ENCODE data around the gene TNFRSF11A. TPM values are rescaled to one million over a fixed set of nuclear protein-coding genes. Genes with fewer than 3 reads are reported as not detected.
A peak's percentile ranks its signal among the peaks of the same experiment; 100 is the strongest.

TNFRSF11A gene
- total RNA-seq, 2 donors from 2014 or later, result 0.82 to 15.8 TPM

- Mint-ChIP-seq H3K27ac (no peak overlapping the region), H3K36me3 (no peaks in the 10 kb centered on the region), H3K9me3 (no peaks in the 10 kb centered on the region)
- ATAC-seq (no peak), DNase-seq (ENCODE audit: low spot score in 2 of 2) (no peak)
Measured at GRCh38 chr18:62354151-62354550, 29.0 kb downstream of the TNFRSF11A start.

DNA sequence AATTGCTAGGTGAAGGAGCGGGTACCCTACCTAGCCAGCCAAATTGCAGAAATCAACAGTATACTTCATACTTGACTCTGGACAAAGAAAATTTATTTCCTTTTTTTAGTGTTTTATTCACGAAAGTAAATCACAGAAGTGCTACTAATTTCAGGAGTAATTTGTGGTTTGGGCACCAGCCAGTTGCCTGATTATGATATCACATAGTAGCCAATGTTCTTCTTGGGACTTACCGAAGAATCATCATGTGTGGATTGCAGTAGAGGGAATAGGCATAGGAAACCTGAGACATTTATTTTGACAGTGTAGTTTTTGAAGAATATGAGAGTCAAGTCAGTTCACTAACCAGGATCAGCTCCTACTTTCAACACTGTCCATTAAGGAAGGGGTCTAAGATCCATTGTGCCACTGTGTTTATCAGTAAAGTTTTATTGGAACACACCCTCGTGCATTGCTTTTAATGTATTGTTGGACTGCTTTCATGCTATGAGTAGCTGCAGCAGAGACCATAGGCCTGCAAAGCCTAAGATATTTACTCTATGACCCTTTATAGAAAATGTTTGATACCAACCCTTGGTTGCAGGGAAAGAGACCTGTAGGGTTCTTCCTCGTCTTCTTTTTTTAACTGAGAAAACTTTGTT, 32.1 kb downstream of the TNFRSF11A start:
- H3K27ac Mint-ChIP-seq, result no peak overlapping the region
- peak in 1 of 2 donors; percentile 48 for ATAC-seq
- no peaks in the 10 kb centered on the region for H3K9me3 Mint-ChIP-seq
- DNase-seq (ENCODE audit: low spot score in 2 of 2), result no peak
- H3K36me3 Mint-ChIP-seq, result no peaks in the 10 kb centered on the region

GRCh38 chr18:62360805-62361204, 35.7 kb downstream of the TNFRSF11A start:
- no peak for ATAC-seq
- H3K36me3 Mint-ChIP-seq, result peaks cover 0 to 14% of the 10 kb centered on the region in 2 donors
- H3K9me3 Mint-ChIP-seq, result no peaks in the 10 kb centered on the region
- DNase-seq (ENCODE audit: low spot score in 2 of 2), result no peak
- peak overlapping the region in 1 of 2 donors; percentile 42 for H3K27ac Mint-ChIP-seq

GRCh38 chr18:62361288-62361687, 36.2 kb downstream of the TNFRSF11A start:
- peaks cover 0 to 18% of the 10 kb centered on the region in 2 donors for H3K36me3 Mint-ChIP-seq
- peak overlapping the region in 1 of 2 donors; percentile 42 for H3K27ac Mint-ChIP-seq
- ATAC-seq, result no peak
- H3K9me3 Mint-ChIP-seq, result no peaks in the 10 kb centered on the region
- no peak for DNase-seq (ENCODE audit: low spot score in 2 of 2)

DNA sequence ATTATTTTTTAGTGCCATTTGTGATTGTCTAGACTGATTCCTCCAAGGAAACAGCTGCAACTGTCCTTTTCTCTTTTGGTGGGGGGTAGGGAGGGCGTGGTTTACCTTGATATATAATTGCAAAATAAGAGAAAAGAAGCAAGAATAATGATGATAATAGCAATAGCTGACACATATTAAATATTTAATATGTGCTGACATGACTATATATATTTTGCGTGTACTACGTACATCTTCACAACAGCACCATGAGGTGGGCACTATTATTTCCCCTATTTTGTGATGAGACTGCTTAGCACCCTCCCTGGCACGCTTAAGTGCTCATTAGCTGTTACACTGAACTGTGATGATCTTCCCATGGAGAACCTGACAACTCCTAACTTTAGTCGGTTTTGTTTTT, 39.4 kb downstream of the TNFRSF11A start:
- H3K9me3 Mint-ChIP-seq, result no peaks in the 10 kb centered on the region
- H3K36me3 Mint-ChIP-seq, result peaks cover 0 to 38% of the 10 kb centered on the region in 2 donors
- ATAC-seq, result no peak
- no peak for DNase-seq (ENCODE audit: low spot score in 2 of 2)
- H3K27ac Mint-ChIP-seq, result peak overlapping the region in 1 of 2 donors; percentile 57

GRCh38 chr18:62365420-62365819, 40.3 kb downstream of the TNFRSF11A start:
- no peak for DNase-seq (ENCODE audit: low spot score in 2 of 2)
- peak overlapping the region in 1 of 2 donors; percentile 33 for H3K27ac Mint-ChIP-seq
- peak; percentile 52 to 83 for ATAC-seq
- no peaks in the 10 kb centered on the region for H3K9me3 Mint-ChIP-seq
- H3K36me3 Mint-ChIP-seq, result peaks cover 0 to 38% of the 10 kb centered on the region in 2 donors

- Mint-ChIP-seq H3K27ac (no peak overlapping the region), H3K36me3 (peaks cover 0 to 38% of the 10 kb centered on the region in 2 donors), H3K9me3 (no peaks in the 10 kb centered on the region)
- DNase-seq (ENCODE audit: low spot score in 2 of 2) (no peak), ATAC-seq (no peak)
Measured at GRCh38 chr18:62366992-62367391, 41.9 kb downstream of the TNFRSF11A start.

GRCh38 chr18:62368100-62368499, 43.0 kb downstream of the TNFRSF11A start:
- no peak for DNase-seq (ENCODE audit: low spot score in 2 of 2)
- ATAC-seq, result peak; percentile 18 to 80
- H3K27ac Mint-ChIP-seq, result peak overlapping the region in 1 of 2 donors; percentile 7
- peaks cover 0 to 38% of the 10 kb centered on the region in 2 donors for H3K36me3 Mint-ChIP-seq
- no peaks in the 10 kb centered on the region for H3K9me3 Mint-ChIP-seq

DNA sequence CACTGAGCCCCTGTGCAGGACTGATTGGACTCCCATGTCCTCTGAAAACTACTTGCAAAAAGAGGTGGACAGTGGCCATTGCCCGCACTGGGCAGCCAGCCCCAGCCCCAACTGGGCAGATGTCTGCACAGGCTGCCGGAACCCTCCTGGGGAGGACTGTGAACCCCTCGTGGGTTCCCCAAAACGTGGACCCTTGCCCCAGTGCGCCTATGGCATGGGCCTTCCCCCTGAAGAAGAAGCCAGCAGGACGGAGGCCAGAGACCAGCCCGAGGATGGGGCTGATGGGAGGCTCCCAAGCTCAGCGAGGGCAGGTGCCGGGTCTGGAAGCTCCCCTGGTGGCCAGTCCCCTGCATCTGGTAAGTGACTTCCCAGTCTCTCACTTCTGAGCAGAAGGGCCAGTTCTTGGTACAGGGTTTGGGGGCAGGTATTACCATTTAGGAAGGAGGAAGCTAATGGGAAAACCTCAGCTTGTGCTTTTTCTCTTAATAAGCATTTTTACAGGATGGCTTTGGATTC, 44.1 kb downstream of the TNFRSF11A start:
- ATAC-seq (no peak), DNase-seq (ENCODE audit: low spot score in 2 of 2) (no peak)
- H3K36me3 Mint-ChIP-seq, result peaks cover 0 to 38% of the 10 kb centered on the region in 2 donors
- H3K9me3 Mint-ChIP-seq, result no peaks in the 10 kb centered on the region
- H3K27ac Mint-ChIP-seq, result no peak overlapping the region

- no peak overlapping the region for H3K27ac Mint-ChIP-seq
- H3K36me3 Mint-ChIP-seq, result peaks cover 0 to 35% of the 10 kb centered on the region in 2 donors
- ATAC-seq, result no peak
- DNase-seq (ENCODE audit: low spot score in 2 of 2), result no peak
- no peaks in the 10 kb centered on the region for H3K9me3 Mint-ChIP-seq
Measured at GRCh38 chr18:62370366-62370765, 45.3 kb downstream of the TNFRSF11A start.

- Mint-ChIP-seq H3K36me3 (peaks cover 0 to 24% of the 10 kb centered on the region in 2 donors), H3K27ac (no peak overlapping the region), H3K9me3 (no peaks in the 10 kb centered on the region)
- DNase-seq (ENCODE audit: low spot score in 2 of 2) (no peak), ATAC-seq (no peak)
Measured at GRCh38 chr18:62371436-62371835, 46.3 kb downstream of the TNFRSF11A start.

DNA sequence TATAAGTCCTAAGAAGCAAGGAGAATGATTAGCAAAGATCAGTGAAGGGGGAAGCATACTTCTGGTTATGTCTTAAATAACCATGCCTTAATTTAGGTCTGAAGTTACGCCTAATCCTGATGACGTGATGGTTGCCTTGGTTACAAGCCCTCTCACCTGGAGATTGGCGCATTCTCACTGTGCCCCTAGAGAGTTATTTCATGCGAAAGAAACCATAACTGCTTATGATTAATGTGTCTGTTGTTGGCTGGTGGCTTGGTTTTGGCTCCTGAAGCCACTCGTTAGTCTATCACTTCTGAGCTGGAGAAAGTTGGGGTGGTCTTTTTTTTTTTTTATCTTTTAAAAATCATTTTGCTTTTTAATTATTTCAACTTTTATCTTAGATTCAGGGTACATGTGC, 47.0 kb downstream of the TNFRSF11A start:
- Mint-ChIP-seq H3K36me3 (peaks cover 0 to 22% of the 10 kb centered on the region in 2 donors), H3K27ac (no peak overlapping the region), H3K9me3 (no peaks in the 10 kb centered on the region)
- no peak for DNase-seq (ENCODE audit: low spot score in 2 of 2)
- ATAC-seq, result no peak

DNA sequence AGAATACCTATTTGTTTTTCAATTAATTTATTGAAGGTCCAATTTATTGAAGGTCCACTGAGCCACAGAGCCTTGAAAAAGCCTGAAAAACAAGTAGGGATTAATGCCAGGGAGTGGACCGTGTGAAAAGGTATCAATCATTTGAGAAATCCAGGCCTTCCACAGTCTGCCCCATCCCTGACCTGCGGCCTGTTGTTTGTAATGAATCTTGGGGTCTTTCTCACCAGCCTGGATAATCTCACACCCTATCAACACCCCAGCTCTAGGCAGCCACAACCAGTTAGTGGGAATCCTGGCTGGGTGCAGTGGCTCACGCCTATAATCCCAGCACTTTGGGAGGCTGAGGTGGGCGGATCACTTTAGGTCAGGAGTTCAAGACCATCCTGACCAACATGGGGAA, 47.8 kb downstream of the TNFRSF11A start:
- H3K9me3 Mint-ChIP-seq, result no peaks in the 10 kb centered on the region
- DNase-seq (ENCODE audit: low spot score in 2 of 2) (no peak), ATAC-seq (no peak)
- H3K27ac Mint-ChIP-seq, result no peak overlapping the region
- peaks cover 0 to 14% of the 10 kb centered on the region in 2 donors for H3K36me3 Mint-ChIP-seq

- peaks cover 0 to 6% of the 10 kb centered on the region in 2 donors for H3K36me3 Mint-ChIP-seq
- ATAC-seq, result no peak
Measured at GRCh38 chr18:62374410-62374965, 49.4 kb downstream of the TNFRSF11A start.

GRCh38 chr18:62377131-62377807, 52.2 kb downstream of the TNFRSF11A start:
- peaks cover 0 to 8% of the 10 kb centered on the region in 2 donors for H3K36me3 Mint-ChIP-seq

More at GRCh38 chr18:62374410-62374965, 49.4 kb downstream of the TNFRSF11A start:
- no peak for DNase-seq (ENCODE audit: low spot score in 2 of 2)
- H3K9me3 Mint-ChIP-seq, result no peaks in the 10 kb centered on the region
- H3K27ac Mint-ChIP-seq, result no peak overlapping the region

DNA sequence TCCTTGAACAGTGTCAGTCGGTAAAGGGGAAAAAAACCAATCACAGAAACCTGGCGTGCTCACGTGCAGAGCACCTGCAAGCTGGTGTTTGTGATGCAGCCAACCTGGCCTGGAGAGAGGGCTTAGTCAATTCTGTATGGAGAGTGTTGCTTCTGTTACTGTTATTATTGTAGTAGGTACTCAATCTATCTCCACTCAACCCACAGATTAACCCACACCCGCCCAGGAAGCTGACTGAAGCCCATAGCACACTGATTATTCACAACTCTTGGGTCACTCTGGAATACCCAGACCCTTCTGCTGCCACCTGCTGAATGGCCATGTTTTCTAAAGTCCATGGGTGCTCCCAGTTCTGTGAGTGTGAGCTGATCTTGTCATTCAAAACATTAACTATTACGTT, 53.9 kb downstream of the TNFRSF11A start:
- ATAC-seq (peak in 1 of 2 donors; percentile 74), DNase-seq (ENCODE audit: low spot score in 2 of 2) (no peak)
- Mint-ChIP-seq H3K36me3 (peaks cover 8 to 9% of the 10 kb centered on the region in 2 donors), H3K9me3 (peaks cover 5 to 7% of the 10 kb centered on the region in 2 donors), H3K27ac (no peak overlapping the region)

More at GRCh38 chr18:62377131-62377807, 52.2 kb downstream of the TNFRSF11A start:
- DNase-seq (ENCODE audit: low spot score in 2 of 2), result no peak
- H3K9me3 Mint-ChIP-seq, result peaks cover under 1% of the 10 kb centered on the region in 2 donors
- ATAC-seq, result no peak
- H3K27ac Mint-ChIP-seq, result no peak overlapping the region

- ATAC-seq (no peak), DNase-seq (ENCODE audit: low spot score in 2 of 2) (no peak)
- peaks cover 5 to 7% of the 10 kb centered on the region in 2 donors for H3K9me3 Mint-ChIP-seq
Measured at GRCh38 chr18:62381373-62381772, 56.3 kb downstream of the TNFRSF11A start.

More at GRCh38 chr18:62381373-62381772, 56.3 kb downstream of the TNFRSF11A start:
- Mint-ChIP-seq H3K27ac (no peak overlapping the region), H3K36me3 (peaks cover 9 to 14% of the 10 kb centered on the region in 2 donors)

Data from activated naive CD4-positive, alpha-beta T cell treated with anti-CD3 and anti-CD28 coated beads, Interleukin-2, amount 50 U/mL, for 72 hours (primary cell).